ENCODE data around the gene LIMS4. TPM values are rescaled to one million over a fixed set of nuclear protein-coding genes. Genes with fewer than 3 reads are reported as not detected.
A peak's percentile ranks its signal among the peaks of the same experiment; 100 is the strongest.
"Not testable (repeated sequence)": the region's sequence is repeated elsewhere in the genome, so short reads cannot be mapped to it uniquely, and the experiment has no call there.

Gene LIMS4
- total RNA-seq, 2 donors from 2014 or later: 0.43 to 2.9 TPM

GRCh38 chr2:110465312-110465711 is 7.3 kb downstream of the LIMS4 start:
- not testable (repeated sequence) for H3K4me3 Mint-ChIP-seq; H3K36me3 Mint-ChIP-seq (ENCODE audit: low read depth); H3K4me1 Mint-ChIP-seq; H3K9me3 Mint-ChIP-seq; H3K27ac Mint-ChIP-seq; H3K27me3 Mint-ChIP-seq
- ATAC-seq (replicated peaks): peak; percentile 67

GRCh38 chr2:110462458-110462857 is 10.2 kb downstream of the LIMS4 start:
- H3K9me3 Mint-ChIP-seq; H3K27ac Mint-ChIP-seq; H3K27me3 Mint-ChIP-seq; H3K4me3 Mint-ChIP-seq; H3K36me3 Mint-ChIP-seq (ENCODE audit: low read depth); ATAC-seq (replicated peaks); H3K4me1 Mint-ChIP-seq: not testable (repeated sequence)

- not testable (repeated sequence) for H3K27me3 Mint-ChIP-seq; H3K4me1 Mint-ChIP-seq; H3K36me3 Mint-ChIP-seq (ENCODE audit: low read depth); H3K27ac Mint-ChIP-seq; H3K4me3 Mint-ChIP-seq; ATAC-seq (replicated peaks); H3K9me3 Mint-ChIP-seq
These were observed 12.3 kb downstream of the LIMS4 start for GRCh38 chr2:110460318-110460717.

DNA sequence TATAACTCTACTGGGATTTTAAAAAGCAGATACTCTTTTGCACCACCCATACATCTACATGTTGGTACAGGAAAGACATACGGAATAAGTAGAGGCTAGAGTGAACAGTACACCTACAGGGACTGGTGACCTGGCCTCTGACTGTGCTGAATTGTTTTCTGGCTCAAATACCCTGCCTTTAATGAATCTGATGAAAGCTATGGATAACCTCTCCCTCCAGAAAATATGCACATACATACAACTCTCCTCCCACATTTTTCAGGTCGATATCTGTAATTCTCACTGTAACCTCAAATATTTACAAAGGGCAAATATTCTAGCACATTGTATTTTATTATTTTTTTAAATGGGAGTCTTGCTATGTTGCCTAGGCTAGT is 15.4 kb downstream of the LIMS4 start:
- not testable (repeated sequence) for H3K4me3 Mint-ChIP-seq; H3K9me3 Mint-ChIP-seq; H3K4me1 Mint-ChIP-seq; H3K27ac Mint-ChIP-seq; ATAC-seq (replicated peaks); H3K27me3 Mint-ChIP-seq; H3K36me3 Mint-ChIP-seq (ENCODE audit: low read depth)

- not testable (repeated sequence) for ATAC-seq (replicated peaks)
These were observed 16.1 kb downstream of the LIMS4 start for GRCh38 chr2:110456291-110457213.

GRCh38 chr2:110455080-110455670 is 17.4 kb downstream of the LIMS4 start:
- H3K4me3 Mint-ChIP-seq; ATAC-seq (replicated peaks); H3K27ac Mint-ChIP-seq; H3K9me3 Mint-ChIP-seq; H3K27me3 Mint-ChIP-seq; H3K36me3 Mint-ChIP-seq (ENCODE audit: low read depth); H3K4me1 Mint-ChIP-seq: not testable (repeated sequence)

More at GRCh38 chr2:110456291-110457213, 16.1 kb downstream of the LIMS4 start:
- not testable (repeated sequence) for H3K9me3 Mint-ChIP-seq; H3K27ac Mint-ChIP-seq; H3K4me1 Mint-ChIP-seq; H3K4me3 Mint-ChIP-seq; H3K36me3 Mint-ChIP-seq (ENCODE audit: low read depth); H3K27me3 Mint-ChIP-seq

- H3K27ac Mint-ChIP-seq; H3K4me3 Mint-ChIP-seq; H3K36me3 Mint-ChIP-seq (ENCODE audit: low read depth); H3K27me3 Mint-ChIP-seq; H3K4me1 Mint-ChIP-seq; H3K9me3 Mint-ChIP-seq; ATAC-seq (replicated peaks): not testable (repeated sequence)
These were observed 21.7 kb downstream of the LIMS4 start for GRCh38 chr2:110450951-110451350.

DNA sequence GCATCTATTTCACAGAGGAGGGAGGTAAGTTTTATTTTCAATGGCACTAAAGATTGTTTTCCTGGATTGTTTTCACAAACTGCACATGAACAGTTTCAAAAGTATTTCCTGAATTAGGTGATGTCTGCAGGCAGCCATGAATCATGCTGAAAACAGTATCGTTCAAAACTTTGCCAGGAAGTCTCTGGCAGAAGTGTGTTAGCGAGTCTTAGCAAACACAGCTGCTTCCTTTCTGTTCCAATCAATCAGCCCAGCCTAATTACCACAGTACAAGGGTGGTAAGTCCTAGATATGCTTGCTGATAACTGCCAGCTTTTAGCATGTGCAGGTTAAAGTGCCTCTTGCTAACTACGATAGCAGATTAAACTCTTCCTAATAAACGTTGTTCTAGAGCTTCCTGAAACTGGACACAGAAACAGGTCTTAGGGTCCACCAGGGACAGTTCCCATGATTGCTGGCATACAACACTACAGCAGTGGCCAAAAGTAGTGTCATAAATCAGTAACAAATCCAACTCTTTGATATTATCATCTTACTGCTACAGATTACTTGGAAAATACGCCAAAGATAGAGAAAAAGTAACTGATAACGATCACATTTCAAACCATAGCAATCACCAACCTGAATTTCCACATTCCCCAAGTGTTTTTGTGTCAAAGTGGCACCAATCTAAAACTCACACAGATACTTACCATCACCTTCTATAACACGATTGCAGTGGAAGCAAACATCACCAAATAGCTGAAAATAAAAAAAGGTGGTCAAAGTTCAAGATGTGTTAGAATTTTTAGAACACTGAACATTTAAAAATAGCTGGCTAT is 23.3 kb downstream of the LIMS4 start:
- not testable (repeated sequence) for H3K36me3 Mint-ChIP-seq (ENCODE audit: low read depth); H3K27me3 Mint-ChIP-seq; H3K4me3 Mint-ChIP-seq; H3K4me1 Mint-ChIP-seq; H3K9me3 Mint-ChIP-seq; H3K27ac Mint-ChIP-seq
- ATAC-seq (replicated peaks): peak; percentile 71

DNA sequence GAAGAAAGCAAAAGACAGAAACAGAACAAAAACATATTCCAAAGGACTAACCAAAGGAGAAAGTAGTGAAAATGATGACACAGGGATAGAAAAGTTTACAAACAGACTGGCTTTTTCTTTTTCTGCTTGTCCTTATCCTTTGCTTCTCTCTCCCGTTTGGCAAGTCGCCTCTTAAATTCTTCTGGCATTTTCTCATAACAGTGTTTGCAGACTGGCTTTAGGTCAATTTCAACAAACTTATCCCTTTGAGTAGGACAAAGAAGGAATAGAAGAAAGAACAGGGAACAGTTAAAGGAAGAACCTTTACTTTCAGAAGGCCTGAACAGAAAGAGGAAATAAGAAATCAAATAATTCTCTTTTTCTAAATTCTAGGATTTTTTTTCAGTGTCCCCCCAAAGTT is 26.0 kb downstream of the LIMS4 start:
- H3K27me3 Mint-ChIP-seq; H3K9me3 Mint-ChIP-seq; H3K36me3 Mint-ChIP-seq (ENCODE audit: low read depth); H3K4me3 Mint-ChIP-seq; ATAC-seq (replicated peaks); H3K27ac Mint-ChIP-seq; H3K4me1 Mint-ChIP-seq: not testable (repeated sequence)

DNA sequence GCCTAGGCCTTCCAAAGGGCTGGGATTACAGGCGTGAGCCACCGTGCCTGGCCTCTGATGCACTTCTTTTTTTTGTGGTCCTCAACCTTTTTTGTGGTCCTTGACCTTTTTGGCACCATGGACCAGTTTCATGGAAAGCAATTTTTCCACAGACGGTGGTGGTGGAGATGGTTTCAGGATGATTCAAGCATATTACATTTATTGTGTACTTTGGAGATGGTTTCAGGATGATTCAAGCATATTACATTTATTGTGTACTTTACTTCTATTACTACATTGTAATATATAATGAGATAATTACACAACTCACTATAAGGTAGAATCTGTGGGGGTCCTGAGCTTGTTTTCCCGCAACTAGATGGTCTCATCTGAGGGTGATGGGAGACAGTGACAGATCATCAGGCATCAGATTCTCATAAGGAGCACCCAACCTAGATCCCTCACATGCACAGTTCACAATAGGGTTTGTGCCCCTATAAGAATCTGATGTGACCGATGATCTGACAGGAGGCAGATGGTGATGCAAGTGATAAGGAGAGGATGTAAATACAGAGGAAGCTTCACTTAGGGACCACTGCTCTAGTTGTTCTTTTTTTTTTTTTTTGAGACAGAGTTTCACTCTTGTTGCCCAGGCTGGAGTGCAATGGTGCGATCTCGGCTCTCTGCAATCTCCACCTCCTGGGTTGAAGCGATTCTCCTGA is 29.2 kb downstream of the LIMS4 start:
- not testable (repeated sequence) for H3K4me3 Mint-ChIP-seq; ATAC-seq (replicated peaks); H3K4me1 Mint-ChIP-seq; H3K9me3 Mint-ChIP-seq; H3K27ac Mint-ChIP-seq; H3K27me3 Mint-ChIP-seq; H3K36me3 Mint-ChIP-seq (ENCODE audit: low read depth)

DNA sequence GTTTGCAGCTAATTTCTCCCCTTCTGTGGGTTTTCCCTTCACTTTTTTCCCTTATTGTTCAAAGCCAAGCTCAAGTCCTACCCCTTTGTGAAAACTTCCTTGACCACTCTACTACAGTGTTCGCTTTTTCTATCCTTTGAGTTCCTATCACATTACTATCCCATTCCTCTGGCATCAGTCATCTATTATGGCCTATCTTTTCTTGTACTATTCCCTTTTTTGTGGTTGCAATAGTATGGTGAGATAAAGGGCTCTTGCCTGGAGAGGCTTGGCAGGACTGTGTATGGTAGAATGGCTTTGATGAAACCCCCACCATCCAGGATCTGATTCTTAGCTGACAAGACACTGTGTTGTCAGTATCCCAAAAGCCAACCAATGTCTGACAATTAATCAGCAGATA is 30.7 kb downstream of the LIMS4 start:
- not testable (repeated sequence) for H3K27me3 Mint-ChIP-seq; H3K36me3 Mint-ChIP-seq (ENCODE audit: low read depth); H3K4me1 Mint-ChIP-seq; H3K4me3 Mint-ChIP-seq; H3K9me3 Mint-ChIP-seq; H3K27ac Mint-ChIP-seq; ATAC-seq (replicated peaks)

GRCh38 chr2:110434565-110434964 is 38.1 kb downstream of the LIMS4 start:
- ATAC-seq (replicated peaks); H3K4me1 Mint-ChIP-seq; H3K9me3 Mint-ChIP-seq; H3K4me3 Mint-ChIP-seq; H3K27me3 Mint-ChIP-seq; H3K36me3 Mint-ChIP-seq (ENCODE audit: low read depth); H3K27ac Mint-ChIP-seq: not testable (repeated sequence)

GRCh38 chr2:110425725-110426124 is 46.9 kb downstream of the LIMS4 start:
- H3K27ac Mint-ChIP-seq; H3K27me3 Mint-ChIP-seq; H3K9me3 Mint-ChIP-seq; H3K4me1 Mint-ChIP-seq; H3K36me3 Mint-ChIP-seq (ENCODE audit: low read depth); H3K4me3 Mint-ChIP-seq; ATAC-seq (replicated peaks): not testable (repeated sequence)

GRCh38 chr2:110424421-110424820 is 48.2 kb downstream of the LIMS4 start:
- not testable (repeated sequence) for H3K27me3 Mint-ChIP-seq; H3K4me3 Mint-ChIP-seq; ATAC-seq (replicated peaks); H3K4me1 Mint-ChIP-seq; H3K27ac Mint-ChIP-seq; H3K9me3 Mint-ChIP-seq; H3K36me3 Mint-ChIP-seq (ENCODE audit: low read depth)

Measured in activated T-helper 17 cell treated with anti-CD3 and anti-CD28 coated beads, Interleukin-2, amount 50 U/mL, for 72 hours (primary cell).